ENCODE measurements around the gene EXOC4.

- TF ChIP-seq KAT2B (IDR thresholded peaks at IDR 0.05; ENCODE audit: borderline replicate concordance, low read depth, low read length) (no peak), PHF8 (CRISPR knock-in tag; IDR thresholded peaks at IDR 0.05) (no peak), ZNF318 (CRISPR knock-in tag; IDR thresholded peaks at IDR 0.05) (no peak), NKX3-1 (CRISPR knock-in tag; IDR thresholded peaks at IDR 0.05) (no peak), FOXP1 (IDR thresholded peaks at IDR 0.05) (0 out of 2 replicates have a peak, but pooled peaks have one; percentile 74), FOXP1 (CRISPR knock-in tag; IDR thresholded peaks at IDR 0.05) (no peak), ATRX (CRISPR knock-in tag; IDR thresholded peaks at IDR 0.05; ENCODE audit: borderline replicate concordance) (no peak), MXD4 (CRISPR knock-in tag; IDR thresholded peaks at IDR 0.05) (no peak), NFE2 (CRISPR knock-in tag; IDR thresholded peaks at IDR 0.05) (no peak), ATF7-NPFF (CRISPR knock-in tag; IDR thresholded peaks at IDR 0.05; ENCODE audit: low read depth) (no peak), IKZF4 (CRISPR knock-in tag; IDR thresholded peaks at IDR 0.05; ENCODE audit: borderline replicate concordance, low read depth, not compliant biosample characterization) (no peak), ZSCAN12 (CRISPR knock-in tag; IDR thresholded peaks at IDR 0.05) (no peak), ATF3 (CRISPR knock-in tag; IDR thresholded peaks at IDR 0.05) (no peak), AFF4 (CRISPR knock-in tag; IDR thresholded peaks at IDR 0.05) (no peak)
These were observed 724.8 kb downstream of the EXOC4 start for GRCh38 chr7:133977409-133978274.

Measured in HepG2 (cell line).